ENCODE measurements around the gene SH3TC1. TPM values are rescaled to one million over a fixed set of nuclear protein-coding genes. Genes with fewer than 3 reads are reported as not detected.
A peak's percentile ranks its signal among the peaks of the same experiment; 100 is the strongest.

SH3TC1 gene
- total and polyA plus RNA-seq, 2 of the 13 experiments (the other 11 are each of a cell fraction or from before 2014, with no cell fraction given), result 14.9 to 21.8 TPM

DNA sequence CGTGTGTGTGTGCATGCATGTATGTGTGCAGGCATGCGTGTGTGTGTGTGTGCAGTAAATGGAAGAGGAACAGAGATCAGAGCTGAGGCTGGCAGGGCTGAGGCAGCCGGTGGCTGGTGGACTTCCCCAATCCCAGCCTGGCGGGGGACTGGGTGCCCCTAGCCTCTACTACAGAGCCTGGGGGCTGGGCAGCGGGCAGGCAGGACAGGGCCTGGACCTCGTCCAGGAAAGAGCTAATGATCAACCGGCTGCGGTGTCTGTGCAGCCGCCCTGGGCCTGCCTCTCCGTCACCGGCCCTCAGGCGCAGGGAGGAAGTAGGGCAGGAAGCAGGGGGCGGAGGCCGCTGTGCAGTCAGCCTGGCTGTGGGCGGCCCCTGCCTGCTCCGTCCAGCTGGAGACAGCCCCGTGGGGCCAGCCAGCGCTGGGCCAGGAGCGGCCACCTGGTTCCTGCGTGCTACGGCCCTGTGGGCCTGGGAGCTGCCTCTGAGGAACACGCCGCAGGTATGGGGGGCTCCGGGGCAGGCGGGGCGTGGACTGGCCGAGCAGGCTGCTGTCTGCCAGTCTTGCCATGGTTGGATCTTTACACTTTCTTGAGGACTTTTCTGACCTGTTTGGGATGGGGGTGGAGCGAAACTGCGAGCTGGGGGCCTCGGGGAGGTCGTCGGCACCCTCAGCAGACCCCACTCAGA lies at the start of gene SH3TC1 (continued):
- TF ChIP-seq TCF7L2 (IDR thresholded peaks at IDR 0.05; ENCODE audit: low read depth, low read length) (no peak), ZNF629 (CRISPR knock-in tag; conservative IDR thresholded peaks at IDR 0.05) (0 out of 2 replicates have a peak, but pooled peaks have one; percentile 4), ZNF543 (CRISPR knock-in tag; IDR thresholded peaks at IDR 0.05) (peak; percentile 98), KLF6 (CRISPR knock-in tag; IDR thresholded peaks at IDR 0.05) (0 out of 2 replicates have a peak, but pooled peaks have one; percentile 61), ELF1 (CRISPR knock-in tag; IDR thresholded peaks at IDR 0.05) (peak; percentile 88), IKZF4 (CRISPR knock-in tag; IDR thresholded peaks at IDR 0.05; ENCODE audit: borderline replicate concordance, low read depth, not compliant biosample characterization) (no peak), ZNF546 (CRISPR knock-in tag; conservative IDR thresholded peaks at IDR 0.05) (peak; percentile 26), ZKSCAN5 (CRISPR knock-in tag; IDR thresholded peaks at IDR 0.05) (no peak), ZNF558 (CRISPR knock-in tag; IDR thresholded peaks at IDR 0.05; ENCODE audit: borderline replicate concordance) (no peak), RAD21 (CRISPR knock-in tag; IDR thresholded peaks at IDR 0.05) (peak; percentile 14; the same call in 1 of the 2 replicates), ZBTB3 (CRISPR knock-in tag; IDR thresholded peaks at IDR 0.05; ENCODE audit: borderline replicate concordance, low read depth) (peak; percentile 46; the same call in 1 of the 2 replicates), ZNF431 (CRISPR knock-in tag; IDR thresholded peaks at IDR 0.05; ENCODE audit: borderline replicate concordance, low read depth) (peak; percentile 77; the same call in 1 of the 2 replicates), MAFG (CRISPR knock-in tag; IDR thresholded peaks at IDR 0.05) (no peak), ZNF20 (CRISPR knock-in tag; IDR thresholded peaks at IDR 0.05) (0 out of 2 replicates have a peak, but pooled peaks have one; percentile 32), NR2F6 (IDR thresholded peaks at IDR 0.05) (no peak), NR2F6 (CRISPR knock-in tag; IDR thresholded peaks at IDR 0.05) (peak; percentile 62; the same call in 1 of the 2 replicates), ZNF550 (CRISPR knock-in tag; IDR thresholded peaks at IDR 0.05; ENCODE audit: borderline replicate concordance) (no peak), ETV5 (CRISPR knock-in tag; IDR thresholded peaks at IDR 0.05; ENCODE audit: borderline replicate concordance) (peak; percentile 96), ZNF101 (CRISPR knock-in tag; IDR thresholded peaks at IDR 0.05; ENCODE audit: borderline replicate concordance, low read depth) (no peak; the same call in 1 of the 2 replicates), BCL6 (CRISPR knock-in tag; IDR thresholded peaks at IDR 0.05) (peak; percentile 59; the same call in 1 of the 2 replicates), ZNF367 (CRISPR knock-in tag; IDR thresholded peaks at IDR 0.05; ENCODE audit: borderline replicate concordance) (no peak), CAMTA2 (CRISPR knock-in tag; IDR thresholded peaks at IDR 0.05; ENCODE audit: borderline replicate concordance) (0 out of 2 replicates have a peak, but pooled peaks have one; percentile 11), ZMAT3 (CRISPR knock-in tag; conservative IDR thresholded peaks at IDR 0.05) (peak; percentile 96), ZNF501 (CRISPR knock-in tag; IDR thresholded peaks at IDR 0.05) (no peak; the same call in 1 of the 2 replicates), ZFX (CRISPR knock-in tag; IDR thresholded peaks at IDR 0.05; ENCODE audit: low read depth) (peak; percentile 97), KLF12 (CRISPR knock-in tag; IDR thresholded peaks at IDR 0.05; ENCODE audit: borderline replicate concordance) (peak; percentile 75; the same call in 1 of the 2 replicates)
- TF ChIP-seq, protein P1, sequence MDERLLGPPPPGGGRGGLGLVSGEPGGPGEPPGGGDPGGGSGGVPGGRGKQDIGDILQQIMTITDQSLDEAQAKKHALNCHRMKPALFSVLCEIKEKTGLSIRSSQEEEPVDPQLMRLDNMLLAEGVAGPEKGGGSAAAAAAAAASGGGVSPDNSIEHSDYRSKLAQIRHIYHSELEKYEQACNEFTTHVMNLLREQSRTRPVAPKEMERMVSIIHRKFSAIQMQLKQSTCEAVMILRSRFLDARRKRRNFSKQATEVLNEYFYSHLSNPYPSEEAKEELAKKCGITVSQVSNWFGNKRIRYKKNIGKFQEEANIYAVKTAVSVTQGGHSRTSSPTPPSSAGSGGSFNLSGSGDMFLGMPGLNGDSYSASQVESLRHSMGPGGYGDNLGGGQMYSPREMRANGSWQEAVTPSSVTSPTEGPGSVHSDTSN (CRISPR knock-in tag; IDR thresholded peaks at IDR 0.05), result no peak
- TF ChIP-seq, protein P2, sequence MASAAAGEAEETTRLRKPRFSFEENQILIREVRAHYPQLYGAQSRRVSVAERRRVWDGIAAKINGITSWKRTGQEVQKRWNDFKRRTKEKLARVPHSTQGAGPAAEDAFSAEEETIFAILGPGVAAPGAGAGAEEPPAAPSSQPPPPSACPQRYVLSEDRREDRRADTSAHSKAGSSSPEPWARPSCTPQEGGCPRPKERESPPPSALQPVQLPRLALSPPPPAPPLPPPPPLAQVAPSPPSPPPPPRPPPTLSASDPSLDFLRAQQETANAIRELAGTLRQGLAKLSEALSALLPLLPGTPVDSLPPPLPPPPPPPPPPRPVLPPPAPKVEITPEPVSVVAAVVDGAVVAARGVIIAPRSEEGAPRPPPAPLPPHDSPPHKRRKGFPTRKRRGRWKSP (CRISPR knock-in tag; IDR thresholded peaks at IDR 0.05), result peak; percentile 71; the same call in 1 of the 2 replicates
- TF ChIP-seq, protein P3, sequence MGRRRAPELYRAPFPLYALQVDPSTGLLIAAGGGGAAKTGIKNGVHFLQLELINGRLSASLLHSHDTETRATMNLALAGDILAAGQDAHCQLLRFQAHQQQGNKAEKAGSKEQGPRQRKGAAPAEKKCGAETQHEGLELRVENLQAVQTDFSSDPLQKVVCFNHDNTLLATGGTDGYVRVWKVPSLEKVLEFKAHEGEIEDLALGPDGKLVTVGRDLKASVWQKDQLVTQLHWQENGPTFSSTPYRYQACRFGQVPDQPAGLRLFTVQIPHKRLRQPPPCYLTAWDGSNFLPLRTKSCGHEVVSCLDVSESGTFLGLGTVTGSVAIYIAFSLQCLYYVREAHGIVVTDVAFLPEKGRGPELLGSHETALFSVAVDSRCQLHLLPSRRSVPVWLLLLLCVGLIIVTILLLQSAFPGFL (CRISPR knock-in tag; IDR thresholded peaks at IDR 0.05), result no peak

Data from HepG2 (cell line).